RPMI7951 (cell line): ENCODE data around the gene TEX52. TPM values are rescaled to one million over a fixed set of nuclear protein-coding genes. Genes with fewer than 3 reads are reported as not detected.

Experiments
- DNase-seq: peaks from one replicate; pipeline ENCODE4 v3.0.0-alpha.2; 2012; ENCODE audit warnings: low read depth
- total RNA-seq: library from RNA; depleted of rRNA; stranded (reverse); fragments of >200 nt; shearing (Covaris generic); gene quantifications from 2 replicates; pipeline ENCODE4 v1.2.3, GENCODE V29; 2014

The TEX52 gene
- total RNA-seq, 1 experiment from 2014 or later = not detected

DNA sequence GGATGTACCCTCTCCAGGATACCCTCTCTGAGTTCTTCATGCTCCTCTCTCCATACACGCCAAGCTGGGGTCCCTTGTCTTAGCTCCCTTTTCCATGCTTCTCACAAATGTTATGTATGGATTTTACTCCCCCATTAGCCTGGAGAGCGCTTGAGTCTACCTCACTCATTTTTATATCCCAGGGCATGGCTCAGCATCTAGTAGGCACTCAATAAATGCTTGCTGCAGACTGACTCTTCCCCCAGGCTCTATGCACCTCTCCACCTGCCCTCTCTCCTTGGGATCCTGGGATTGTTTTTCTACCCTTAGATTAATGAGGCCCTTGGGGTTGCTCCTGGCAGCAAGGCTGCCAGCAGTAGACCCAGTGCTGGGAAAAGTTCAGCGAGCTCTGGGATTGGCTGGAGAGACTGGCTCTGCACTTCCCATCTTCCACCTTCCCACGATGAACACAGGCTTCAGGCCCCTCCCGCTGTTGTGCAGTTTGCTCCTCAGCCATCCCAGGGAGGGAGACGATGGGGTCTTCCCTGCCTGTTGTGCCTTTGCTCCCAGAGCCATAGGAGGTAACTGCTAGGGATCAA is 24.2 kb downstream of the TEX52 start:
- no peak for DNase-seq

DNA sequence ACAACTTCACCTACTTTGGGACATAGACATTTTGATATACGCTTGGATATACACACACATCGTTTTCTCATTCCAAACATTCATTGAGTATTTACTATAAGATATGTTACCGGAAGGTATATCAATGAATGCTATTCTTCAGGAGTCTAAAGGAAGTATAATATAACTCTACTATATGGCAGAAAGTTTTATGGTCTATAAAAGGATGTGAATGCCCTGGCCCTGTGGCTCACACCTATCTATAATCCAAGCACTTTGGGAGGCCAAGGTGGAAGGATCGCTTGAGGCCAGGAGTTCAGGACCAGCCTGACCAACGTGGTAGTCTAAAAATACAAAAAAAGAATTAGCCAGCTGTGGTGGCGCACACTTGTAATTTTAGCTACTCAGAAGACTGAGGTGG is 27.6 kb downstream of the TEX52 start:
- no peak for DNase-seq

DNA sequence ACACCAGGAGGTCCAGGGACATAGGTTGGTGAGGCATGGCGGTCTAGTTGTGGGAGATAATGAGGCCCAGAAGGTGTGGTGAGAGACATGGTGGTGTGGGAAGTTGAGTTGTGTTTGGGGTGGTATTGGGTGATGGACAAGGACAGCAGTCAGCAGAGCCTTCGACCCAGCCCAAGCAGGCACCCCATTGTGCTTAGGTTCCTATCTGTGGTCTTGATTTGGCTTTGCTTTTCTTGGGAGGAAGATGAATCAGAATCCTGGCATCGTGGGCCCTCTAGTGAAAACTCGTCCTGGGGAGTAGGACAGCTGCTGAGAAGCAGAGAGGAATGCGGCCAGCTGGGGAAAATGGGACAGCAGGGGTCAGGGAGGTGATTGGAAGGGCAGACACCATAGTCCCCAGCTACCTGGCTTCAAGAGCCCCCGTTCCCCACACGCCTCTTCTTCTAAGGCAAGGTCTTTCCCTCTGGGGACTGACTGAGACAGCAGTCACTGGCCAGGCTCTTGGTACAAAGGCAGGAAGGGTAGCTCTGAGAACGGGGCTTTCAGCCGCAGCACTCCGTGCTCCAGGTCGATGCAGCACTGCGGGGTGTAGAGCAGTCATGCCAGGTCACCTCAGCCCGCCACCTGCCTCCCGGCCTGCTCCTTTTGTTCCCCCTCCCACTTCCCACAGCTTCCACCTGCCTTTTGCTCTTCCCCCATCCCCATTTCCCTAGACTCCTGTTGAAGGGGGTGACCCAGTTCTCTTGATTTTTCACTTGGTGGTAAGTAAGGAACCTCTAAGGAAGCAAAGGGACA is 29.9 kb downstream of the TEX52 start:
- DNase-seq = no peak

DNA sequence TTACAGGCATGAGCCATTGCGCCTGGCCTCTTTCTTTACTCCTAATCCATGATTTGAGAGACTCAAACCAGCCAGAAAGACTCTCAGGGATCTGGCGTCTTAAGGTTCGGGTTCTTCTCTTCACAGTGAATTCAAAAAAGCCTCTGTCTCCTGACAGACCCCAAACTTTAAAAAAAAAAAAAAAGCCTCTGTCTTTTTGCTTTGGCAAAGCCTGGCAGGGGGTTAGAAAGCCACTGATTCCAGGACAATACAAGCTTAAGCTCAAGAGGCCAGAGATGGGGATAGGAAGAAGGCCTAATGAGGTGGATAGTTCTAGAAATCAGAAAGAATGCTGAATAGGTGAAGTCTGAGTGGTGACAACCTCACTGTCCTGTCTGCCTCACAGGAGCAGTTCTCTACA is 30.8 kb downstream of the TEX52 start:
- DNase-seq = no peak

DNA sequence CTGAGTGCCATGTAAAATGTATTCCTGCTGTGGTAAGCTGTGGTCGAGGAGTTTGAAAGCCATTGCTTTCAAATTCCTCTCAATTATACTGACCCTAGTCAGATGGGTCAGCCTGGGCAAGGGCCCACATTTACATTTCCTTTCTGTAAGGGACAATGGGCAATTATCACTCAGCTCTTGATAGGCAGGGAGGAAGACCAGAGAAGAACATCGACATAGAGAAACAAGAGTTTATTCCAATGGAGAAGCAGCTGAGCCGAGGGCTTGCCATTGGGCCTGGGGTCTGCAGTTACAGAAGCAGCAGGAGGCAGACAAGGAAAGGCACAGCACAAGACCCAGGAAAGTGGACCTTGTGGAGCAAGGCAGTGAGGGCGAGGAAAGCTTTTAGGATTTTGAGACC is 31.7 kb downstream of the TEX52 start:
- no peak for DNase-seq

DNA sequence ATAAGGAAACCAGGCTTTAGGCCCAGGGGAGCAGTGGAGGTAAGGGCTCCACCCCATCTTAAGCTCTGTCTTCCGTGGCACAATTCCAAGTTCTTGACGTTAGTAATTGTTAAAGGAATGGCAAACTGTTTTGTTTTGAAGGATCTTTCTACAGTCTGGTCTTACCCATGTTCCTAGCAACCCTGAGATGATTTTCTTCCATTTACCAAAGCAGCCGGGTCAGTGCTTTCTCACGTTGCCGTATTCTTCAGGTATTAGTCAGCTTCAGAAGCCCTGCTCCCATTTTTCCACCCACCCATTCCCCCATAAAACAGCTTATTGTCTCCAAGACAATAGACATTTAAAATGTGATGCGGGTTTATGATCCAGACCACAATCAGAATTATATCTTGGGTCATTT is 32.3 kb downstream of the TEX52 start:
- no peak for DNase-seq

DNA sequence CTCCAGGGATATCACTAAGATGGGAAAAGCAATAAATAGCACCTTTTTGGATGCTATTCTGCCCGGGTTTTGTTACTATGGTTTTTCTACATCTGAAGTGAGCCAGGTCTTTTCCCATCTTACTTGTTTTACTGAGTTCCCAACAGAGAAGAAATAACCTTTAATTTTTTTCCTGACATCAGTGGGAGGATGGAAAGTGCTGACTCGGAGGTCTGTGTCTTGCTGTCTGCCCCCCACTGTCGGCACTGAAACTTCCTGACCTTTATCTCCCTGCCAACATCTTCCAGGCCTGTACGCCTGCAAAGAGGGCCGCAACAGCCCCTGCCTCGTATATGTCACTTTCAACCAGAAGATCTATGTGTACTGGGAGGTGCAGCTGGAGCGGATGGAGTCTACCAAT is 33.4 kb downstream of the TEX52 start:
- no peak for DNase-seq

DNA sequence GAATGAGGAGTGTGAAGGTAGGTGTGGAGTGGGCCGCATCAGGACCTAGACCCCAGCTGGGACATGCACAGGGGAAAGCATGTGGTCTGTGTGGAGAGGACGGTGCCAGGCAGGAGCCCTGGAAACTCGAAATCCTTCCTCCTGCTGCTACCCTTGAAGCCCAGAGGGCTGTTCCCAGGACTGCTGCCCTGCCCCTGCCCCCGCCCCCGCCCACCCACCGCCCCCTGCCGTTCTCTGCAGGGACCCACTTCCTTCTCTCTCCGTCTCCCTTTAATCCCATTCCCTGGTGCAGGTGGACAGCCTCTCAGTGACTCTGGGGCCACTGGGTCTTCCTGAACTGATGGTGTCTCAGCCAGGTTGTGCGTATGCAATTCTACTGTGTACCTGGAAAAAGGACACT is 36.4 kb downstream of the TEX52 start:
- DNase-seq = no peak

DNA sequence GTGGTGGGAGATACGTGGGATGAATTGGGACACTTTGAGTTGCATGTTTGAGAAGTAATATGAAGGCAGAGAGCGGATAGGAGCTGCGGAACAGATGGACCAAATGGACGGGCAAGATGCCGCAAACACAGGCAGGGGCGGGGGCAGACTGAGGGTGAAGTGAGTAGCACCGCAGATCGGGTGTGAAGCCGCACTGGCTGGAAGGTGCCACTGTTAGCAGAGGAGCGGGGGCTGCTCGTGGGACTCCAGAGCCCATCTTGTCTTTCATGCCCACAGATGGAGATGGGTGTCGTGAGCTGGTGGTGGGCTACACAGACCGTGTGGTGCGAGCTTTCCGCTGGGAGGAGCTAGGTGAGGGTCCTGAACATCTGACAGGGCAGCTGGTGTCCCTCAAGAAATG is 37.0 kb downstream of the TEX52 start:
- no peak for DNase-seq

DNA sequence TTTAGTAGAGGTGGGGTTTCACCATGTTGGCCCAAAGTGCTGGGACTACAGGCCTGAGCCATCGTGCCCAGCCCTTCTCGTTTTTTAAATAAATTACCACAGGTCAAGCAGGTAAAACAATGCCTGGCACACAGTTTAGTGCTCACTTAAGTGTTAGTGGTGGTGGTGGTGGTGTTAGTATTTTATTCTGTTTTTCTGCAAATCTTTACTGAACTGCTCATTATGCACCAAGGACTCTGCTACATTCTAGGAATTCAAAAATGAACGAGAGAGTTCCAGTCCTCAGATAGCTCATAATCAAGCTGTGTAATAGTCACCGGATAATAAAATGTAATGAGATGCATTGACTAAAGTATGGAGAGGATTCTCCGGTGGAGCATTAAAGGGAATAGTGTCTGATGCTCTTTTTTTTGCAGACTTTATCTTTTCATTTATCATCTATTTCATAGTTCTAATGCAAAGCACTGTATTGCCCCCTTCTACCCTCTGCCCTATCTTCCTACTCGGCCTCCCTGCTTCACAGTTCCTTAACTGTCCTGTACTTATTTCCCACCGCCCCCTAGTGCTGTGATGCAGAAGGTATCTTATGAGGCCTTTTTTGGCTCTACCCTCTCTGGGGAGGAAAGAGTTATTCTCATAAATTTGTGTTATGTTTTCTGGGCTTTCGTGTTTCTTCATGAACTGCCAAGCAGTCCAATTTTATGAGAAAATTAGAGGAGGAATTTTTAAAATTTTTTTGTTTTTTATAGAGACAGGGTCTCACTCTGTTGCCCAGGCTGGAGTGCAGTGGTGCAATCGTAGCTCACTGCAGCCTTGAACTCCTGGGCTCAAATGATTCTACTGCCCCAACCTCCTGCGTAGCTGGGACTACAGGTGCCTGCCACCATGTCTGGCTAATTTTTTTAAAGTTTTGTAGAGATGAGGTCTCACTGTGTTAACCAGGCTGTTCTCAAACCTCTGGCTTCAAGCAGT is 43.3 kb downstream of the TEX52 start:
- DNase-seq = peak; percentile 64

DNA sequence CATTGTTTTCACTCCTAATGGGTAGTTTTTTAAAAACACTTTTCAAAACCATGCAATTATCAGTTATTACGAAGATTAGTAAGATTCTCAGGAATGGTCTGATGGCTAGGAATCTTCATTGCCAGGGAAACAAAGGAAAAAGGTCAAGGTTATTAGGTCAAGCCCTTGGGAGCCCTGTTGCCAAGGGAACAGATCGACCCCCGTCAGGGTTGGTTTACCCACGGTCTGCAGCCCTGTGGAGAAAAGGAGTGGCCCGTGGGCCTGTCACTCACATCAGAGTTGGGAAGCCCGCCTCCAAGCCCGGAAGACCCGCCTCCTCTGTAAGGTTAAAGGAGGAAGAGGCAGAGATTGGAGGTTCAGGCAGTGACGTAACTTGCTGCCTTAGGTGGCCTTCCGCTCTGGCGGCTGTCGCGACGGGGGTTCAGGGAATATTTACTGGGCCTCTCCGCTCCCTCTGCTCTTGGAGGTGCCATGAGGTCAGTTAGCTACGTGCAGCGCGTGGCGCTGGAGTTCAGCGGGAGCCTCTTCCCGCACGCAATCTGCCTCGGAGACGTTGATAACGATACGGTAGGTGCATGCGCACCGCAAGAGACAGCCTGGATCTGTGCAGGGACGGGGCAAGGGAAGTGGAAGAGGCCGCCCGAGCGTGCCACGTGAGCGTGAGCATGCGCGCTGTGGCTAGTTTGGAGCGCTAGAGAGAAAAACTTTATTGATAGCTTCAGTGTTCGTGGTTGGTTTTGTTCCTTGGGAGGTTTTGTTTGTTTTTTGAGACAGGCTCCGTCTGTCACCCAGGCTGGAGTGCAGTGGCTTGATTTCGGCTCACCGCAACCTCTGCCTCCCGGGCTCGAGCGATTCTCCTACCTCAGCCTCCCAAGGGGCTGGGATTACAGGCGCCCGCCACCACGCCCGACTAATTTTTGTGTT is 44.3 kb downstream of the TEX52 start, which contains the start of gene ITFG2:
TSS of gene ITFG2 (plus strand) at position 379 of the 924 bp plus-strand sequence. CDS start at position 472, 93 bp downstream.
- DNase-seq = peak; percentile 97

DNA sequence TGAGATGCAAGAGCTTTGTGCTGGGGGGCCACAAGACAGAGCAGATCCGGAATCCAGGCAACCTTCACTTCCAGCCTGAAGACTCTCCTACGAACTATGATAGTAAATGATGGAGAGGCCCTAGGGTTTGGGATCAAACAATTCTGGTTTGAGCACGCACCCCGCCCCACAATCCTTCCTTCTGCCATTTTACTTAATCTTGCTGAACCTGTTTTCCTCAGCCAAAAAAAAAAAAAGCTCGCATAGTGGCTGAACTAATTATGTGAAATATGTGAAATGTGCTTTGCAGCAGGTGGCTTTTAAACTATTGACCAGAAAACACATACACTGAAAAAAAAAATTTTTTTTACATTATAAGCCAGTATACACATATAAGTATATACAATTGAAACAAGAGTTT is 45.0 kb downstream of the TEX52 start:
- DNase-seq = no peak

DNA sequence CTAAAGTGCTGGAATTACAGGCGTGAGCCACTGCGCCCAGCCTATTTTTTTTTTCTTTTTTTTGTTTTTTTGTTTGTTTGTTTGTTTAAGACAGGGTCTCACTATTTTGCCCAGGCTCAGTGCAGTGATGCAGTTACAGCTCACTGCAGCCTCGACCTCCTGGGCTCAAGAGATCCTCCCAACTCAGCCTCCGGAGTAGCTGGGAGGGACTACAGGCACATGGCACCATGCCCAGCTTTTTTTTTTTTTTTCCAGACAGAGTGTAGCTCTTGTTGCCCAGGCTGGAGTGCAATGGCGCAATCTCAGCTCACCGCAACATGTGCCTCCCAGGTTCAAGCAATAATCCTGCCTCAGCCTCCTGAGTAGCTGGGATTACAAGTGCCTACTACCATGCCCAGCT is 50.1 kb downstream of the TEX52 start:
- peak; percentile 9 for DNase-seq

DNA sequence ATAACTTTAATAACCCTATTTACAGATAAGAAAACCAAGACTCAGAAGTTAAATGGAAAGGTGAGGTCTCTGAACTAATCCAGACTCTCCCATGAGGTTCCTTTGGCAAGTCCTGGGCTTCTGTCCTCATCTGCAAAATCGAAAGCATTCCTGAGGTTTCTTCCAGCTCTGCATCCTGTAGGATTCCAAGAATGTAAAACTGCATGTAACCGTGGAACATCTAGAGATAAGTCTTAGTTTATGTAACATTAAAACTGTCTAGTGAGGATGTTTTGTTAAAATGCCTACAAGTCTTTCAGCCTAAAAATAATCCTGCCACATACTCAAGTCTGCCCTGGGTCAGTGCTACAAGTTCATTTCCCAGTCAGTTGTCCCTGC is 51.7 kb downstream of the TEX52 start:
- no peak for DNase-seq

DNA sequence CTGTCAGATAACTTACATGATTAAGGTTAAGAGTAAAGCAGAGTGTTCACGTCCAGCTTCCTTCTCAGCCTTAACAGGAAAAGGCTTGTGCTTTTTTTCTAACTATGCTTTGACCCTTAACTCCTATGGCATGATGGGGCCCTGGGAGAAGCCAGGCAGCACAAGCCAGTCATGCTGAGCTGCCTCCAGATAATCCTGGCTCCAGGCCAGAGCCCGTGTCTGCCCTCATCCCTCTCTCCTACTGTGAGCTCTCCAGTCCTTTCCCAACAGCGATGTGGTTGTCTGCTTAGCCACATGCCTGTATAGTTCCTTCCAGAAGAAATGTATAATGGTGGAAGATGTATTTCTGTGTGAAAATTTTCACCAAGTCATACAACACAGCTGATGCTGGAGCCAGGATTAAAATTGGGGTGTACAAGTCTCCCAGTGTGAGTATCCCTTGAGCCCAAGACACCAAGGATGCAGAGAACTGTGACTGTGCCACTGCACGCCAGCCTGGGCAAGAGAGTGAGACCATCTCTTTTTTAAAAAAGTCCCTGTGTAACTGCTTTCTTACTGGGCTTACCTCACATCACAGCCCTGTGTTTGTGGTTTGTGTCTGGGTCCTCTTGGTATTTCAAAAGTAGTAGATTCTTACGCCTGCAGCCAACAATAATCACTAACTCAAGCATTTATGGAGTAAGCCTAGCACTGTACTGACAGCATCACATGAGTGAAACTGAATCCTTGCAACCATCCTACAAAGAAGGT is 52.3 kb downstream of the TEX52 start:
- DNase-seq = no peak

DNA sequence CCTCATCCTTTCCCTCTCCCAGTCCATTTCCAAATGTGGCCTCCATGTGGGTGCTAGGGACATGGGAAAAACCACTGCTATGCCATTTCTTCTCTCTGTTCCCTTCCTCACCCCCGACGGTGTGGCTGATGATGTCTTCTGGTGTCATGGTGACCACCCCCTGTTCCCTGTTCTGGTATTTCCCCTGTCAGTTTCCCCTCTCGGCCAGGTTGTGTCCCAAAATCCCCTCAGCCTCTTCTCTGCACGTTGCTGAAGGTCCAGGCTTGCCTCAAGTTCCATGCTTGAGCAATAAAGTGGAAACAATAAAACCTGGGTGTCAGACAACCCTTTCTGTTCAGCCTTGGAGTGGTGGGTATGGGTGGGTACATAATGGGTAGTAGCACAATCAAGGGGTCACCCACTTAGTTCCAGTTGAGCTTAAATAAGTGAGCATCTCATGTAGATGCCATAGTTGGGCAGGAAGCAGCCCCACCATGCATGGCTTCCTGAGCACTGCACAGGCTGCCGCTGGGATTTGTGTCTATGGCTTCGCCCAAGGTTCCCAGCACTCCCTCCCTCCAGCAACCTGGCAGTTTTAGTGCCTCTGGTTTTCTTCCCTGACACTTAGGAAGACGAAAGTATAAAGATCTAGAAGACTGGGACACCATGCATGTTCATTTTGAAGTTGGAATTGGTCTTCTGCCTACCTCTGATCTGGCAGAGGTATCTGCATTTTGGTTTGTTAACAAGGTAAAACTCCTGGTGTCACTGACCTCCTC is 53.0 kb downstream of the TEX52 start:
- no peak for DNase-seq

DNA sequence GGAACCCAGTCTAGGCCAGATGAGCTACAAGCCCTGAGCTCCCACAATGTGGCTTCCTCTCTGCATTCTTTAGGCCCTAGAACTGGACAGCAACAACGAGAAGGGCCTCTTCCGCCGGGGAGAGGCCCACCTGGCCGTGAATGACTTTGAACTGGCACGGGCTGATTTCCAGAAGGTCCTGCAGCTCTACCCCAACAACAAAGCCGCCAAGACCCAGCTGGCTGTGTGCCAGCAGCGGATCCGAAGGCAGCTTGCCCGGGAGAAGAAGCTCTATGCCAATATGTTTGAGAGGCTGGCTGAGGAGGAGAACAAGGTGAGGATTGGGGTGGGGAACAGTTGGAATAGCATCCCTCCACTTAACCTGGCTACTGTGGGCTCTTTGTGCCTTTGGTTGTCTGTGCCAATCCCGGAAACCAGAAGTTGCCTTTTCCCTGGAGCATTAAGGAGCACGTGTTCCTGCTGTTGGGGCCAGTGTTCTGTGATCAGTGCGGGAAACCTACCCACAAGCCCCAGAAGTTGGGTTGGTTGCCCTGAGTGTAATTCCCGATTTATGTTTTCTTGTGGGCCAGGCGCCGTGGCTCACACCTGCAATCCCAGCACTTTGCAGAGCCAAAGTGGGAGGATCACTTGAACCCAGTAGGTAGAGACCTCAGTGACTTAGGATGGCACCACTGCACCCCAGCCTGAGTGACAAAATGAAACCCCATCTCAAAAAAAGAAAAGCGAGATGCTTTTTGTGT is 55.6 kb downstream of the TEX52 start:
- DNase-seq = no peak

DNA sequence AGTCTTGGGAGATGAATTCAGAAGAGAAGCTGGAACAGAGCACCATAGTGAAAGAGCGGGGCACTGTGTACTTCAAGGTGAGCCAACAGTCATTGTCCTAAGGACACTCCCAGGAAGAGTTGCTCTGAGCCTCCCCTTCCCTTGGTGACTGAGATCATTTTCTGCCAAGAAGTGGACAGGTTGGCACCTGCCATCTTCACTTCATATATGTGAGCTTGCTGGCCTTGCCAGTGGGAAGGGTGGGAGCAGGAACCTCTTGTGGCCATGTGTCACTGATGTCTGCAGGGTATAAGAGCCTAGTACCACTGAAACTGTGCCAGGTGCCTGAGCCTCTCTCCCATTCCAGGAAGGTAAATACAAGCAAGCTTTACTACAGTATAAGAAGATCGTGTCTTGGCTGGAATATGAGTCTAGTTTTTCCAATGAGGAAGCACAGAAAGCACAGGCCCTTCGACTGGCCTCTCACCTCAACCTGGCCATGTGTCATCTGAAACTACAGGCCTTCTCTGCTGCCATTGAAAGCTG is 56.7 kb downstream of the TEX52 start:
- no peak for DNase-seq
